Camera-type eye (tissue), 1 donor: ENCODE results near the gene PIP5K1C. TPM values are rescaled to one million over a fixed set of nuclear protein-coding genes. Genes with fewer than 3 reads are reported as not detected.

Experiments
- total RNA-seq: library from RNA; depleted of rRNA; stranded (reverse); fragments of >200 nt; gene quantifications from one replicate; pipeline ENCODE4 v1.2.3, GENCODE V29; 2014

The PIP5K1C gene, protein sequence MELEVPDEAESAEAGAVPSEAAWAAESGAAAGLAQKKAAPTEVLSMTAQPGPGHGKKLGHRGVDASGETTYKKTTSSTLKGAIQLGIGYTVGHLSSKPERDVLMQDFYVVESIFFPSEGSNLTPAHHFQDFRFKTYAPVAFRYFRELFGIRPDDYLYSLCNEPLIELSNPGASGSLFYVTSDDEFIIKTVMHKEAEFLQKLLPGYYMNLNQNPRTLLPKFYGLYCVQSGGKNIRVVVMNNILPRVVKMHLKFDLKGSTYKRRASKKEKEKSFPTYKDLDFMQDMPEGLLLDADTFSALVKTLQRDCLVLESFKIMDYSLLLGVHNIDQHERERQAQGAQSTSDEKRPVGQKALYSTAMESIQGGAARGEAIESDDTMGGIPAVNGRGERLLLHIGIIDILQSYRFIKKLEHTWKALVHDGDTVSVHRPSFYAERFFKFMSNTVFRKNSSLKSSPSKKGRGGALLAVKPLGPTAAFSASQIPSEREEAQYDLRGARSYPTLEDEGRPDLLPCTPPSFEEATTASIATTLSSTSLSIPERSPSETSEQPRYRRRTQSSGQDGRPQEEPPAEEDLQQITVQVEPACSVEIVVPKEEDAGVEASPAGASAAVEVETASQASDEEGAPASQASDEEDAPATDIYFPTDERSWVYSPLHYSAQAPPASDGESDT
- 57.6 TPM for total RNA-seq

DNA sequence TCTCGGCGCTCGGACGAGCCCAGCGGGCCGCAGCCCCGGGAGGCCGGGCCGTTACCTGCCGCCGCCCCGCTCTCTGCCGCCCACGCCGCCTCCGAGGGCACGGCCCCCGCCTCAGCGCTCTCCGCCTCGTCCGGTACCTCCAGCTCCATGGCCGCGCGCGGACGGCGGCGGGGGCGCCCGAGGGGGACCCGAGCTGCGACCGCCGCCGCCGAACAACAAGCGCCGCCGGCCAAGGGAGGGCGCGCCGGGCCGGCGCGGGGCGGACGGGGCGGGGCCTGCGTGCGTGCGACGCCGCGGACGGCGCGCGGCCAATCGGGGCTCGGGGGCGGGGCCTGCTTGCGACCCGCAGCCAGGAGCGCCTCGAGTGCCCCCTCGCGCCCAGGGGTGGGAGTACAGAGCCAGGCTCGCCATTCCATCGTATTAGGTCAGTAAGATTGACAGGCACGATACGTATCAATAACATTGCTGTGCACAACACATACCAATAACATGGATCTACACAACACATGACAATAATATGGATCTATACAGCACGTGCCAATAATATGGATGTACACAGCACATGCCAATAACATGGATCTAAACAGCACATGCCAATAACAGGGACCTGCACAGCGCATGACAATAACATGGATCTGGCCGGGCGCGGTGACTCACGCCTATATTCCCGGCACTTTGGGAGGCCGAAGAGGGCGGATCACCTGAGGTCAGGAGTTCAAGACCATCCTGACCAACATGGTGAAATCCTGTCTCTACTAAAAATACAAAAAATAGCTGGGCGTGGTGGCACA, at the start of gene PIP5K1C:
Gene PIP5K1C, minus strand, starts transcription at position 227 of the 791 bp plus-strand sequence. Its CDS starts 78 bp downstream, at position 149.

DNA sequence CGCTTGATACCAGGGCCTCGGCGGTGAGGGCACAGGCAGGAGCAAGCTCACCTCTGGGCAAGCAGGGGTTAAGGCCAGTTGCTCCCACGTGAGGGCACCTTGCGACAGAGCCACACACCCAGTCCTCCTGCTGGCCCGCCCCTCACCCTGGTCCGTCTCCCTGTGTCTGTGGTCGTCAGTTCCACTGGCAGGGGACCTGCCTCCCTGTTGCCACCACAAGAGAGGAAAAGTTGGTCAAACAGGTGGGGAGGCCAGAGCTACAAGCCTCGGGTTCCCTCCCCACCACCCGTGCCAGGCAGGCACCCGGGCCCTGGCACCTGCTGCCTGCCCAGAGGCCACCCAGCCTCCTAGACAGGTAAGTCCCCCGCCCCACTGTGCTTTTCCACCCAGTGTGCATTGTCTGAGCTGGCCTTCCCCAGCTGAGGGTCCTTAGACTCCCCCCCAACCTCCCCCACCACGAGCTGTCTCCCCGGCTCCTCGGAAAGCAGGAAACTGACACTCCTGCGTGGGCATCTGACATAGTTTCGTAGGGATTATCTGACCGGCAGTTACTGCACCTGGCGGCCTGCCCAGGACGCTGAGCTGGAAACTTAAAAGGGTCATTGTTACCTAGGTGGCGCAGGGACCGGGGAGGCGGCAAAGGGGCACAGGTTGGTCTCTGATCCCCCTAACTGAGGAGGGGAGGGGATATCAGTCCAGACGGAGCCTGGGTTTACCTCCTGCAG, 8.1 kb upstream of the PIP5K1C start, which contains the start of gene TJP3:
Gene TJP3, plus strand, starts transcription at position 178 of the 725 bp plus-strand sequence. CDS start 20,049 bp downstream, outside the sequence.

DNA sequence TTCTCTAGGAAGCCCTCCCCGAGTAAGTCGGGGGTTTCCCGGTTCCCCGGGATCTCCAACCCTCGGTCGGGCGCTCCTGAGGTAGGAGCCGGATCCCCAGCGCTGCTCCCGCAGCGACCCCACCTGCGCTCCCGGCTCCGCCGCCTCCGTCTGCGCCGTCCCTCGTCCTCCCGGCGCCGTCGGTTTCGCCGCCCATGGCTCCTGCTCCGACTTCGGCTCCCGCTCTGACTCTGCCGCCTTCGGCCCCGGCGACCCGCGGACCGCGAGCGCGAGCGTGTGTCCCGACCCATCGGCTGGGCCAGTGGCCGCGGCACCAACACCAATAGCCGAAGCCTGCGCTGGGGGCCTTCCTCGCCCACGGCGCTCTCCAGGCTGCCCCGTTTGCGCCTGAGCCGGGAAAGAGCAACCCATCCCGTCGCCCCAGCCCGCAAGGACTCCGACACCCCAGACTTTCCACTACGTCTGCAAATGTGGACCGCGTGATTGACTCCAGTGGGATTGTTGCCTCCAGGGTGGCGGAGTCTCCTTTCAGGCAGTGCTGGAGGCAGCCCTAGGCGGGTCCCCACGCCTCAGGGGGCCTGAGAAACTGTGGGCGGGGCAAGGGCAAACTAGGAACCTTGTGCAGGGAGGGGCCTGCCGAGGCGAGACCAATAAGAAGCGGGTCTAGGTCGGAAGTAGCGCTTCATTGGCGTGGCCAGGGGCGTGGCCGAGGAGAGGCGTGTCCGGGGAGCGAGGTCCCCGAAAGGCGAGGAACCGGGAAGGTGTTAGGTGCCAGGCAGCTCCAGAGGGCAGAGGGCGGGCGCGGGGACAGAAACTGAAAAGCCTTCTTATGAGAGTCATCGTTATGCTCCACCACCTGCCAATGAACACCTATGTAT, 73.6 kb downstream of the PIP5K1C start, which contains the start of gene CACTIN:
Gene CACTIN, minus strand, starts transcription at position 318 of the 878 bp plus-strand sequence. Its CDS starts 28 bp downstream, at position 290.

DNA sequence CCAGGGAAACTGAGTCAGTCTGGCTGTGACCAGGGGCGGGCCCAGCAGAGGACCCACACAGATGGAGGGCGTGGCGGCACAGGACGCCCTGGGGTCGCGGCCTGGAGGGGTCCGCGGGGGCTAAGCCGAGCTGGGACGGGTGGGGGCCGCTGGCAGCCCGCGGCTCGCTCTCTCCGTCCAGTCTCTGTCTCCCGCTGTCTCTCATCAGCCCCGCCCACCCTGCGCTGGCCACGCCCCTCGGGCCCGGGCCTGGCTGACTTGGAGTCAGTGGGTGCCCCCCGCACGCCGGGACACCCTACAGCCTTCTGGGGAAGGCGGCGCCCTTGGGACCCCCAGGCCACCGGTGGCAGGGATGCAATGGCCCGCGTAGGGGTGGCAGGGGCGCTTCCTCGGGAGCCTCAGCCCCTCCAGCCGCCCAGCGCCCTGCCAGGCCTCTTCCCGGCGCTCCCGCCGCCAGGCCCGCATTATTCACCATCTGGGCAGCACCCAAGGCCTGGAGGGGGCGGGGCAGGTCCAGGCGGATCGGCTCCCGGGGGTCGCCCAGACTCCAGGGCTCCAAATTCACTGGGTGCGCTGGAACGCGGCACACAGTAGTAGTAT, 93.5 kb downstream of the PIP5K1C start, which contains the start of gene TBXA2R:
Gene TBXA2R, minus strand, starts transcription at position 186 of the 600 bp plus-strand sequence. CDS start 6,241 bp downstream, outside the sequence.

DNA sequence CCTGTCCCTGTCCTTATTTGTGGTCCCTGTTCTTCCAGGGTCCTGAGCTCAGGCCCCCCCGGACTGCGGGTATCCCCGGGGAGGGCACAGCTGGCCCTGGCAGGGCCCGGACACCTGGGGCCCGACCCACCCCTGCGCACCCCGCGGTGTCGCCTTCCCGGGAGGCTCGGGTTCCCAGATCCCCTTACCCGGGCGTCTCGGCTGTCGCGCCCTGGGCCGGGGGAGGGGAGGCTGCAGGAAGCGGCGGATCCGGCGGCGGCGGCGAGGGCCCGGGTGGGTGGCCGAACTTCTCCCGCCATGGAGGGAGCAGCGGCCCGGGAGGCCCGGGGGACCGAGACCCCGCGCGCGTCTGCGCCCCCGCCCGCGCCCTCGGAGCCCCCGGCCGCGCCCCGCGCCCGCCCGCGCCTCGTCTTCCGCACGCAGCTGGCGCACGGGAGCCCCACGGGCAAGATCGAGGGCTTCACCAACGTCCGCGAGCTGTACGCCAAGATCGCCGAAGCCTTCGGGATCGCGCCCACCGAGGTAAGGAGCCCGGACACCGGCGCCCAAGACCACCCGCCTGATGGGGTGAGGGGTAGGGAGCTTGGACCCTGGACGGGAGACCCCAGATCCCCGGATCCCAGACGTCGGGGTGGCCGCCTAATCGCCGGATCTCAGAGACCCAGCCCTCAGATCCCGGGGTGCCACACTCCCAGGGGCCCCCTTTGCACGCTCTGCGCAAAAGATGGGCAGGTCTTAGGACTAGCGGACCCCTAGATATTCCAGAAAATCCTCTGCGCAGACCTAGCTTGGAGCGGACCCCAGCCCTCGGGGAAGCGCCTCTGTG, 114.8 kb downstream of the PIP5K1C start, which contains the start of gene GIPC3:
Gene GIPC3, plus strand, starts transcription at position 178 of the 826 bp plus-strand sequence. Its CDS starts 120 bp downstream, at position 298.

Other genes with a start within 250 kb of the PIP5K1C start
- 3.9 TPM for gene SMIM24, start 219.9 kb downstream of the PIP5K1C start, total RNA-seq
- 6.5 TPM for gene SMIM44, start 217.0 kb downstream of the PIP5K1C start, total RNA-seq
- gene DOHH, start 199.8 kb downstream of the PIP5K1C start, total RNA-seq, result 12.1 TPM
- 56.4 TPM for gene FZR1, start 194.2 kb downstream of the PIP5K1C start, total RNA-seq
- not detected for gene TEKTIP1, start 161.3 kb downstream of the PIP5K1C start, total RNA-seq
- 34.4 TPM for gene MFSD12, start 142.9 kb downstream of the PIP5K1C start, total RNA-seq
- 60.3 TPM for gene HMG20B, start 127.5 kb downstream of the PIP5K1C start, total RNA-seq
- gene GIPC3, start 115.0 kb downstream of the PIP5K1C start, total RNA-seq, result 0.60 TPM
- gene TBXA2R, start 93.6 kb downstream of the PIP5K1C start, total RNA-seq, result 2.0 TPM
- 26.9 TPM for gene CACTIN, start 73.7 kb downstream of the PIP5K1C start, total RNA-seq
- gene TJP3, start 7.9 kb upstream of the PIP5K1C start, total RNA-seq, result 5.3 TPM
- gene APBA3, start 61.2 kb upstream of the PIP5K1C start, total RNA-seq, result 33.3 TPM
- gene MRPL54, start 62.2 kb upstream of the PIP5K1C start, total RNA-seq, result 36.6 TPM
- 136 TPM for gene RAX2, start 71.8 kb upstream of the PIP5K1C start, total RNA-seq
- gene MATK, start 85.9 kb upstream of the PIP5K1C start, total RNA-seq, result 27.5 TPM
- gene ZFR2, start 168.6 kb upstream of the PIP5K1C start, total RNA-seq, result 7.1 TPM
- gene ATCAY, start 180.2 kb upstream of the PIP5K1C start, total RNA-seq, result 23.2 TPM
- gene NMRK2, start 232.6 kb upstream of the PIP5K1C start, total RNA-seq, result 2.3 TPM